IPS-18a (cell line): ENCODE results near the gene APOM.

ENCODE experiments used
- H3K27ac ChIP-seq: one replicate; pipeline ENCODE4 v1.5.1; 2013; ENCODE audit warnings: low read length
- H3K27me3 ChIP-seq: one replicate; pipeline ENCODE4 v1.6.1; 2013; ENCODE audit warnings: mild to moderate bottlenecking, low read length; ENCODE audit not compliant: control insufficient read depth, insufficient read depth
- H3K36me3 ChIP-seq: one replicate; pipeline ENCODE4 v1.6.1; 2013; ENCODE audit warnings: low read depth, low read length; ENCODE audit not compliant: control insufficient read depth
- H3K4me1 ChIP-seq: one replicate; pipeline ENCODE4 v1.6.1; 2013; ENCODE audit warnings: low read depth, low read length; ENCODE audit not compliant: control insufficient read depth
- H3K4me3 ChIP-seq: one replicate; pipeline ENCODE4 v1.5.1; 2013; ENCODE audit warnings: low read length
- H3K9ac ChIP-seq: one replicate; pipeline ENCODE4 v1.6.1; 2013; ENCODE audit warnings: mild to moderate bottlenecking, low read length, moderate library complexity
- H3K9me3 ChIP-seq: one replicate; pipeline ENCODE4 v1.6.1; 2013; ENCODE audit warnings: low read depth, low read length; ENCODE audit not compliant: control insufficient read depth

The APOM gene

DNA sequence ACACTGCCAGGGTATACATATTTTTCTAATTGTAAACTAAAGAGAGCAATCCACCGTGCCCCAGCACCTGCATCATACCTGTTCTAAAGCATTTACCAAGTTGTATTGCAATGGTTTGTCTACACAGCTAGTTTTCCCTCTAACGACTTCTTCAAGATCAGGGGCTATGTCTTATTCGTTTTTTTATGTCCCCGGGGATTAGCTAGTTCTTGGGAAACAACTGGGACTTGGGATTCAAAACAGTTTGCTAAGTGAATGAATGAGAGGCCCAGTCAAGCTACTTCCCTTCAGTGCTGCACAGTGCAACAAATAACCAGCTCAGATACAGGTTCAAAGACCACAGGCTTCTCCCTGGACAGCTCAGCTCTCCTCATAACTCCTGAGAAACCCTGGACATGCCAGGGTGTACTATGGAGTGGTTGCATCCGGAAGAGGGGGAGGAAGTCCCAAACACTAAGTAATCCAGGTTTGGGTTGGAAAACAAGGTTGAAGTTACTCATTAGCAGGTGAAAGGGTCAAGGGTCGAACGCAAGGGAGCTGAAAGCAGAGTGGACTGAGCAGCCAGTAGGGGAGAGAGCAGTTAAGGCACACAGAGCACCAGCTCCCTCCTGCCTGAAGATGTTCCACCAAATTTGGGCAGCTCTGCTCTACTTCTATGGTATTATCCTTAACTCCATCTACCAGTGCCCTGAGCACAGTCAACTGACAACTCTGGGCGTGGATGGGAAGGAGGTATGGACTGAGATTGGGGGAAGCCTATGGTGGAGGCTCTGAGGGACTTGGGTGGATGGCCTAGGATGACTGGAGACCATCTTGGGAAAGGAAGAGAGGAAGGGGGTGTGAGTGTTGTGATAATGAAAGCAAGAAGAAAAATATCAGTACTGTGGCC is at the start of gene APOM:
TSS of gene APOM (plus strand) at position 546 of the 889 bp plus-strand sequence. CDS start at position 619, 73 bp downstream.
- Histone ChIP-seq H3K36me3 (peaks cover 4% of the 10 kb centered on the region), H3K4me3 (no peak within 1 kb of the TSS), H3K27me3 (no peaks in the 10 kb centered on the region), H3K4me1 (peaks cover 9% of the 10 kb centered on the region), H3K9ac (no peak within 1 kb of the TSS), H3K9me3 (no peaks in the 10 kb centered on the region), H3K27ac (no peak within 1 kb of the TSS)

DNA sequence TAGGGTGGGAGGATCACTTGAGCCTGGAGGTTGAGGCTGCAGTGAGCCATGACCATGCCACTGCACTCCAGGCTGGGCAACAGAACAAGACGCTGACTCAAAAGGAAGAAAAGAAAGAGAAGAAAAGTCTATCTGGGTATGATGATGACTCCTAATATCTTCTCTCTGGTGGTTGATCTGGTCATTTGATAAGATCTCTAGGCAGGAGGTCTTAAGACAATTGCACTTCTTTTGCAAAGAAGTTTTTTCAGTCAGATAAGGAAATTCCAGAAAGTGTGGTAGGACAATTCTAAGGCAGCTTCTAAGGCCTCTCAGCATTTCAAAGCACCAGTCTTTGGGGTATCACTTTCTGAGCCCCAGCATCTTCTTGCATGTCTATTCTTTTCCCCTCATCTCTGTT is 48.4 kb upstream of the APOM start:
- Histone ChIP-seq H3K27me3 (no peaks in the 10 kb centered on the region), H3K4me3 (no peak overlapping the region), H3K9me3 (no peaks in the 10 kb centered on the region), H3K9ac (no peak overlapping the region), H3K36me3 (no peaks in the 10 kb centered on the region), H3K27ac (no peak overlapping the region), H3K4me1 (no peaks in the 10 kb centered on the region)

DNA sequence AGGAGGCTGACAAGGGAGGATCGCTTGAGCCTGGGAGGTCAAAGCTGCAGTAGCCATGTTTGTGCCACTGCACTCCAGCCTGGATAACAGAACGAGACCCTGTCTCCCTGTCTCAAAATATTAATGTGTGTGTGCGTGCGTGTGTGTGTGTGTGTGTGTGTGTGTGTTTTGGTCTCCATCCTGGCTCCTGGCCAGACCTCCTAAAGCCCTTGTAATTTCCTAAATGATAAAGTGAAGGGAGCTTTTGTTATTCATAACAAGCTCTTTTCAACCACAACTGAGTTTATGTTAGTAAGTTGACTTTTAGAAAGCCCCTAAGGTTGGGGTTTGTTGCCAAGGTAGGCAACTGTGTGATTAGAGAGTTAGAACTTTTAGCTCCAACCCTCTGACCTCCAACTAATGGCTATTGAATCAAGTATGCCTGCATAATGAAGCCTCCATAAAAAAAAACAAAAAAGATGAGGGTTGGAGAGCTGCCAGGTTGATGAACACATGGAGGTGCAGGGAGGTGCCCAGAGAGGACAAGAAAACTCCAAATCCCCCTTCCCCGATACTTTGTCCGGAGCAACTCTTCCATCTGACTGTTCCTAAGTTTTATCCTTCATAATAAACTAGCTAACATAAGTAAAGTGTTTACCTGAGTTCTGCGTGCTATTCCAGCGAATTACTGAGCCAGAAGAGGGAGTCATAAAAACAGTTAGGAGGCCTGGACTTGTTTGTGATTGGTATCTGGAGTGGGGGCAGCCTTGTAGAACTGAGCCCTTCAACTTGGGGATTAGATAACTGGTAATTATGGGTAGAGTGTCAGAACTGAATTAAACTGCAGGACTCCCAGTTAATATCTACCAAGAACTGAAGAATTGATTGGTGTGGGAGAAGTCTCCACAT is 45.9 kb upstream of the APOM start:
- H3K9me3 ChIP-seq: no peaks in the 10 kb centered on the region
- no peaks in the 10 kb centered on the region for H3K4me1 ChIP-seq
- no peak overlapping the region for H3K27ac ChIP-seq
- no peaks in the 10 kb centered on the region for H3K27me3 ChIP-seq
- no peak overlapping the region for H3K9ac ChIP-seq
- no peak overlapping the region for H3K4me3 ChIP-seq
- H3K36me3 ChIP-seq: no peaks in the 10 kb centered on the region

DNA sequence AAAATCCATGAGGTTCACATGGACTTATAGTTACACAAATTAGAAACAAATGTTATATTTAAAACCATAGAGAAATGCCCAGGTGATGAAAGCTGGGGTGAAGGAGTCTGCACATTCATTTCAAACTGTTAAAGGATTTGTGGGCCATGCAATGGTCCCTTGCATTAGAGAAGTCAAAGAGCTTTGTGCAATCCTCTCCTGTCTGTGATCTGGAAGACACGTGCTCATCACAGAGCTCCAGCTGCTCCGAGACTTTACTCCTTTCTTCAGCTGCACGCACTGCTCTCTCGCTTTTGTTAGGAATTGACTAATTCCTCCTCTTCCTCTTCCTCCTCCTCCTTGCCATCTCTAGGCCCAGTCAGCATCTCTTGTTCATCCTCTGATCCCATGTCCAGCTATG is 44.7 kb upstream of the APOM start:
- H3K9ac ChIP-seq: no peak overlapping the region
- no peaks in the 10 kb centered on the region for H3K36me3 ChIP-seq
- no peaks in the 10 kb centered on the region for H3K9me3 ChIP-seq
- no peak overlapping the region for H3K4me3 ChIP-seq
- no peaks in the 10 kb centered on the region for H3K27me3 ChIP-seq
- H3K4me1 ChIP-seq: peaks cover 8% of the 10 kb centered on the region
- no peak overlapping the region for H3K27ac ChIP-seq

DNA sequence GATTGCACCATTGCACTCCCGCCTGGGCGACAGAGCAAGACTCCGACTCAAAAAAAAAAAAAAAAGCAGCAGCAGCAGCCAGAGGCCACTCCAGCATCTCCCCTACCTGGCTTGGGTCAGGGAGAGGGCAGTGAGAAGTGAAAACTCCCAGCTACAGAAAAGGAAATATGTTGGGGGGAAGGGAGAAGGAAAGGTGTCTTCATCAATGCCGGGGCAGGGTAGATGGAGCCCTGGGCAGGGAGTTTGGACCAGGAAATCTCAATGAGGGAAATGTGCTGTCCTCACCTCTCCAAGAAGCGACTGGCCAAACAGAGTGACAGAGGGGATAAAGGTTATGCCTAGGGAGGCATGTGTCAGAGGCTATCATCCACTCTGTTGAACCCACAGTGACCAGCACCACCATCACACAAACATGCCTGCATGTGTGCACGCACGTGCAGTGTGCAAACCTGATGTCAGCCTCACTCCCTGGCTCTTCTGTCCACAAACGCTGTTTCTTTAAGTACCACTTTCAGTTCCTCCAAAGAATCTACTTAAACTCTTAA is 41.5 kb upstream of the APOM start:
- H3K4me1 ChIP-seq: peaks cover 11% of the 10 kb centered on the region
- H3K9me3 ChIP-seq: no peaks in the 10 kb centered on the region
- H3K27me3 ChIP-seq: no peaks in the 10 kb centered on the region
- no peaks in the 10 kb centered on the region for H3K36me3 ChIP-seq
- H3K27ac ChIP-seq: no peak overlapping the region
- H3K4me3 ChIP-seq: no peak overlapping the region
- H3K9ac ChIP-seq: no peak overlapping the region

DNA sequence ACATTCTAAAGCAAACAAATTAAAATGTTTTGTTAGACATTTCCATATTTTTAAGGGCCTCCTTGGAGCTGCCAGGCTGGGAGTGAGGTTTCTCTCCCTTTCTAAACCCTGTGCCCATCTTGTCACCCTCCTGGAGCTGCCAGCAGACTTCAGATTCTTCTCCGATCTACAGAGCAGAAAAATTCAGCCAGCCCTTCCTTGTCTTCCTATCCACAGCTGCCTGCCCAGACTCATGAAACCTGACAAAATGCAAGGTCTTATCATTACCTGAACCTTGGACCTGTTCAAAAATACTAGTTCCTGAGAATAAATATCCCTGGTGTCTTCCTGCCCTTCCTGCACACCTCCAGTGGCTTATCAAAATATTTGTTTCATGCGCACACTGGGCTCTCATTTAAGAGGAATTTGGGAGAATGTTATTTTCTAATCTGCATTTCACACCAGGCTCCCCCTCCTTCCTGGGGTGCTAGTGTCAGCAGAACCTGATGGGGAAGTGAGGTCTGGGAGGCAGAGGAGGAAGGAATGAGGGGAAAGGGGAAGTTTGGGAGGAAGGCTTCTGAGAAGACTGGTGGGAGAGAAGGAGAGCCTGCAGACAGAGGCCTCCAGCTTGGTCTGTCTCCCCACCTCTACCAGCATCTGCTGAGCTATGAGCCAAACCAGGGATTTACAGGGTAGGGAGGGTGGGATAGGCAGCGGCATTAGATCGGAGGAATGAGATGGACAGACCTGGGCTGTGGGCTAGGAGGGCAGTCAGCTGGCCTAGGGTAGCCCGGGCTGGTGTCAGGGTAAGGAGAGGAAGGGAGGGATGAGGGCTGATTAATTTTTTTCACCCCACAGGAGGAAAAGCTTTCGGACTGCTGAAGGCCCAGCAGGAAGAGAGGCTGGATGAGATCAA is 40.8 kb upstream of the APOM start, which contains the start of gene AIF1:
TSS of gene AIF1 (plus strand) at position 551 of the 895 bp plus-strand sequence. CDS start at position 647, 96 bp downstream.
- no peak within 1 kb of the TSS for H3K4me3 ChIP-seq
- H3K36me3 ChIP-seq: no peaks in the 10 kb centered on the region
- no peaks in the 10 kb centered on the region for H3K9me3 ChIP-seq
- no peak within 1 kb of the TSS for H3K27ac ChIP-seq
- no peak within 1 kb of the TSS for H3K9ac ChIP-seq
- H3K4me1 ChIP-seq: peaks cover 11% of the 10 kb centered on the region
- no peaks in the 10 kb centered on the region for H3K27me3 ChIP-seq

DNA sequence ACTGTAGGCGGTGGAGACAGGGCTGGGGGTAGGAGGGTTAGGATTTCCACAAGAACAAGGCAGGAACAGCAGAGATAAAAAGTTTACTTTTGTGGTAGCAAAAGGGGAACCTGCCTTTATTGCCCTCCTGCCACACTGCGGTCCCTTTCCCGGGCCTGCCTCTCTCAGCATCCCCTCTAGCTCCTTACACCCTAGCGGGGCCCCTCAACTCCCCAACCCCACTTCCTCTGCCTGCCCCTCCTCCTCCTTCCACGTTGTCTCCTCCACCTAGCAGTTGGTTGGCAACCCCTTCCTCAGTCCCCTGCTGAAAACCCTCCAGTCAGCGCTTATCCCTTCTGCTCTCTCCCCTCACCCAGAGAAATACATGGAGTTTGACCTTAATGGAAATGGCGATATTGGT is 39.9 kb upstream of the APOM start:
- H3K27me3 ChIP-seq: no peaks in the 10 kb centered on the region
- H3K9me3 ChIP-seq: no peaks in the 10 kb centered on the region
- no peak overlapping the region for H3K27ac ChIP-seq
- no peak overlapping the region for H3K9ac ChIP-seq
- H3K4me3 ChIP-seq: no peak overlapping the region
- no peaks in the 10 kb centered on the region for H3K36me3 ChIP-seq
- peaks cover 11% of the 10 kb centered on the region for H3K4me1 ChIP-seq

DNA sequence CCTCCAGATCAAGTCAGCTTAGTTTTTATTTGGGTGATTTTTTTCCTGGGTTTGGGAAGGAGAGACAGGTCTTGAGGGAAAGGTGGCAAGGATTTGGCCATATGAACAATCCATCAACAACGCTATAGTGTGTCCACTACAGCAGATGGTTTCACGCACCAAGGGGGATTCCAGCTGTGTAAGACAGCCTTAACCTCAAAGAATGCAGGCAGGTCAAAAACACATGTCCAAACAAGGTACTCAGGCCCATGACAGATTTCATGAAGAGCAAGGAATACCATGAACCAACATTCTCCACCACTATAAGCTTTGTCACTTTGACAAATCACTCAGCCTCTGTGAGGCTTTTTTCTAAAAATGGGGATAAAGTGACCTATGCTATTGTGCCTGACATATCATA is 38.7 kb upstream of the APOM start:
- Histone ChIP-seq H3K27ac (no peak overlapping the region), H3K4me3 (no peak overlapping the region), H3K4me1 (peaks cover 15% of the 10 kb centered on the region), H3K9me3 (no peaks in the 10 kb centered on the region), H3K9ac (no peak overlapping the region), H3K36me3 (peaks cover 4% of the 10 kb centered on the region), H3K27me3 (no peaks in the 10 kb centered on the region)

DNA sequence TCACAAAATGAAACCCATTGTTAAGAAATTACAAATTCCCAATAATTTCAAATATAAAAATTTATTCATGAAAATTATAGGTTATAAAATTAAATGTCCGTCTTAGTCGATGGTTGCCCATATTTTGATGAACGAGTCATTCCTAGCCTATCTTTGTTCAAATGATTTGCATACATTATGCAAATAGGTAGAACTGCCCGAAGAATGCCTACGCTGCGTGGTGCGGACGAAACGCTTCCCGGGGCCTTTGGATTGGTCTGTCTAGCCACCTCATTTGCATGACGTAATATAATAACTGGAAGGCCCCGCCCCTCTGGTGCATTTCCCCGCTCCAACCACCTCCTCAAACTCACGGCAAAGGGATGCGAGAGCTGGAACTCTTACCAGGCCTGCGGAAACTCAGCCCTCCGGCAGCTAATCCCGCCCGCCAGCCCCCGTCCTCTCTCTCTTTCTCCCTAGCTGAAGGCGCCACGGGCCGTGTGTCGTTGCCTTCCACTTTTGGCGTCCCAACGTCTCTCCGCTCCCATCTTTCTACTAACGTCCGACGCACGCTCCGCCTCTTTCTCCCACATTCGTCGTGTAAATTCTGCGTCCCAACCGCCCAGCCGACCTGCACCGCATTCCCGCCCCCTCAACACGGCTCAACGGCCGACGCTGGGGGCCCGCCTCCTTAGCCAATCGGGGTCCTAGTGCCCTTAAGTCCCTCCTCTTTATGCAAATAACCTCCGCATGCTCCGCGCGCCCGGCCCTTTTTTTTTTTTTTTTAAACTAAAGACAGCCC is 35.7 kb upstream of the APOM start:
- peak overlapping the region; percentile 91 for H3K9ac ChIP-seq
- no peaks in the 10 kb centered on the region for H3K27me3 ChIP-seq
- H3K9me3 ChIP-seq: no peaks in the 10 kb centered on the region
- peak overlapping the region; percentile 95 for H3K27ac ChIP-seq
- peaks cover 33% of the 10 kb centered on the region for H3K36me3 ChIP-seq
- peaks cover 16% of the 10 kb centered on the region for H3K4me1 ChIP-seq
- peak overlapping the region; percentile 80 for H3K4me3 ChIP-seq

DNA sequence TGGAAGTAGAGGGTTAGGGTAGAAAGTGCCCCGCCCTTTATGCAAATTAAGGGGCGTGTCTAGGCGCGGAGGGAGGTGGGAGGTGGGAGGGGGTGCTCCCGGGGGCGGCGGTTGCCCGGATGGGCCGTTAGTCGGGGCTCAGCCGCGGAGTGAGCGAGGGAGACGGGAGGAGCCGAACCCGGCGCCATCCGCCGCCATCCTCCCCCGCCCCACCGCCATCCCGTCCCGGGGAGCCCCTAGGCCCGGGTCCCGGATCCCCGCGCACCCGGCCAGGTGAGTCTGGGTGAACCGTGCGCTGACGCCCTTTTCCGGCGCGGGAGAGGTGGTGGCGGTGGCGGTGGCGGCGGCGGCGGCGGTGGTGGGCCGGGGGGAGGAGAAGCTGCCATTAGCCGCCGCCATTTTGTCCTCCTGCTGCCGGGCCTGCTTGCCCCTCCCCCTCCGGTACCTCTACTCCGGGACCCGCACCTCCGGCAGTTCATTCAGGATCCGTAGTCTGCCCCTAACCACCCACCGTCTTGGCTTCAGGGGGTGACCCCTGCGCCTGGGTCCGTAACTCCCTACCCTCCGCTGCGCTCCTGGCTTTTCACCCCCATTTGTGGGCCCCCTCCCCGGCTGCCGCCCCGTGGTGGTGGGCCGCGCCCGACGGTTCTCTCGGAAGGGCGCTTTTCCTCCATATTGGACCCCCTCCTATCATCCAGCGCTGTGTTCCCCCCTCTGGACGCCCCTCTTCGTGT is 34.9 kb upstream of the APOM start, which contains the start of gene PRRC2A:
TSS of gene PRRC2A (plus strand) at position 130 of the 734 bp plus-strand sequence. CDS start 2,075 bp downstream, outside the sequence.
- peaks cover 41% of the 10 kb centered on the region for H3K36me3 ChIP-seq
- no peaks in the 10 kb centered on the region for H3K9me3 ChIP-seq
- peak within 1 kb of the TSS; percentile 99 for H3K9ac ChIP-seq
- H3K4me1 ChIP-seq: peaks cover 10% of the 10 kb centered on the region
- H3K27ac ChIP-seq: peak within 1 kb of the TSS; percentile 95
- no peaks in the 10 kb centered on the region for H3K27me3 ChIP-seq
- H3K4me3 ChIP-seq: peak within 1 kb of the TSS; percentile 99
